Renal pelvis (tissue), 4 donors: Measurements from ENCODE around the gene VPS35. TPM values are rescaled to one million over a fixed set of nuclear protein-coding genes. Genes with fewer than 3 reads are reported as not detected.

Source experiments
- DNase-seq: peaks from one replicate; pipeline ENCODE4 v3.0.0-alpha.2; 2013
- polyA plus RNA-seq, 3 donors: library from polyadenylated mRNA; unstranded; fragments of 120-200 nt; gene quantifications; one replicate each; pipeline ENCODE4 v1.2.1, GENCODE V29; 2013; ENCODE audit not compliant: insufficient read length in 3 of 3

The VPS35 gene
- polyA plus RNA-seq, 3 donors = 144 to 178 (median 148) TPM

- peak; percentile 88 for DNase-seq
Observed at GRCh38 chr16:46621006-46621933, 67.7 kb downstream of the VPS35 start, which contains the start of gene SHCBP1. Gene SHCBP1, minus strand, starts transcription at chr16:46621379. Its CDS starts 20 bp downstream, at chr16:46621359.

DNA sequence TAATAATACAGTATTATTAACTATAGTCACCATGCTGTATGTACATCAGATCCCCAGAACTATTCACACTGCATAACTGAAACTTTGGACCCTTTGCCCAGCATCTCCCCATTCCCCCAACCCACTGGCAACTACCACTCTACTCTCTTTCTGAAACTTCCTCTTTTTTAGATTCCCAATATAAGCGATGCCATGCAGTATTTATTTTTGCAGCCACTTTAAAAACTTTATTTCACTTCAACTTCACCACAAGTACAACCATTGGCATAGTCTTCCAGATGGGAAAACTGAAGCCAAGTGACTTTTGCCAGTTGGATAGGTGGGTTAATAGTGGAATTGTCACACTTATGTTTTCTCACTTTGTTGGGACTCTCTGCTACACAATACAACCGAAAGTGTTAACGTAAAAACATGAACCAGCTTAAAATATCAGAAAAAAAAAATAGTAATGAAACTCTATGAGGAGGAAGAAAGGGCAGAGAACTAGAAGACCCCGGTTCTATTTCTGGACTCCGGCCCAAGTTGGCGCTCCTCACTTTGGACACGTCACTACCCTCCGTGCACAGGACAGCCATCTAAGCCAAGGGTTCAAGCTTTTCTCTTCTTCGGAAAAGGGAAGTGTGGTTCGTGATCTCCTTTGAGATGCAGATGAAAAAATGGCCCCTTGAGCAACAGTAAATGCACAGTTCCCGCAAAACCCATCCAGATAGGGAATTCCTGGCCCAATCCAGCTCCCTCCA, 68.5 kb downstream of the VPS35 start:
- DNase-seq = no peak

DNA sequence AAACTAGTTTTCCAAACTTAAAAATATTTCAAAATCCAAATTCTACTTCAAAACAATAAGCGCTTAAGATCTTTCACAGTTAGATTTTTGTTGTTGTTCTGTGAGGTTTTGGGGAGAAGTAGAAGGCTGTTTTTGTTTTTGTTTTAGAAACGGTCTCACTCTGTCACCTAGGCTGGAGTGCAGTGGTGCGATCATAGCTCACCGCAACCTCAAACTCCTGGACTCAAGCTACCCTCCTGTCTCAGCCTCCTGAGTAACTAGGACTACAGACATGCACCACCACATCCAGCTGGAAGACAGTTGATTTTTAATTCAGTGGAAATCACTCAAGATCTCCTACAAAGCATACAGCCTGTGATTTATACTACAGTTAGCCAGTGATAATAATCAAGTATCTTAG, 70.5 kb downstream of the VPS35 start:
- DNase-seq = no peak

- no peak for DNase-seq
Observed at GRCh38 chr16:46614006-46614405, 75.0 kb downstream of the VPS35 start.

DNA sequence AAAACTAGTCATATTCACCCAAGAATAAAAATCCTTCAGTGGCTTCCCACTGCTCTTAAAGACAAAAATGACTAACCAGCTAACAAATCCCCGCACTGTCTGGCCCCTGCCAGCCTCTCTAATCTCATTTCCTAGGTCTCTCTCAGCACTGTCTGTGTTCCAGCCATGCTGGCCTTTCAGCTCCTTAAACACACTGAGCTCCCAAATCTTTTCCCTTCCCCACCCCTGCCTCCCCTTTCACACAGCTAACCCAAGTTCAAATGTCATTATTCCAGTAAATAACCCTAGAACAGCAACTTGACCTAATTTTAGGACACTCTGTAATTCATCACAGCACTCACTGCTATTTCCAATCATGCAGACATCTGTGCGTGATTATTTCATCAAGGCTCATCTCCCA, 75.6 kb downstream of the VPS35 start:
- DNase-seq = no peak

- no peak for DNase-seq
Observed at GRCh38 chr16:46612121-46612520, 76.9 kb downstream of the VPS35 start.

- DNase-seq = peak; percentile 22
Observed at GRCh38 chr16:46607529-46607928, 81.4 kb downstream of the VPS35 start.

DNA sequence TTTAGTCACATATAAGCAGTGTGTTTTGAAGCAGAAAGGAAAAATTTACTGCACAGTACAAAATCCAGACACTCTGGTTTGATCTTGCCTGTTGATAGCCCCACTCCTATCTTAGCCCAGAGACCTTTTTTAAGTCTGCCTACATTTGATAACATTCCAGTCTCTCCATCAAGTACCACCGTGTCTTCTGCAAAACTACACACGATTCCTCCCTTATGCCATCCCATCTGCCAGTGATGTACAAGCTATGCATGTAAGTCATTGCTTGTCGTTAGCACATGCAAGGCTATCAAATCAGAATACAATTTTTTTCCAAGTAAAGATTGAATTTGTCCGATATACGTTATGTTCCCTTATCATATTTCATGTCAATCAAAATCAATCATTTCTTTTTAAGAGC, 82.7 kb downstream of the VPS35 start:
- no peak for DNase-seq

Other genes with a start within 250 kb of the VPS35 start
- 10 to 100 TPM in 1 of 3 donors, 1 to 10 TPM in 2; 8.7 to 10.0 (median 9.6) TPM for gene SHCBP1, start 67.8 kb downstream of the VPS35 start, polyA plus RNA-seq
- 10 to 100 TPM; 15.0 to 35.9 (median 33.1) TPM for gene ORC6, start 481 bp upstream of the VPS35 start, polyA plus RNA-seq
- gene MYLK3, start 59.2 kb upstream of the VPS35 start, polyA plus RNA-seq = 1 to 10 TPM in 2 of 3 donors, under 1 TPM in 1; 0.67 to 1.8 (median 1.0) TPM
- 10 to 100 TPM; 26.3 to 29.1 (median 26.5) TPM for gene C16orf87, start 142.0 kb upstream of the VPS35 start, polyA plus RNA-seq
- 10 to 100 TPM; 31.2 to 36.7 (median 33.3) TPM for gene GPT2, start 195.2 kb upstream of the VPS35 start, polyA plus RNA-seq